ENCODE measurements around the gene CORO1C. TPM values are rescaled to one million over a fixed set of nuclear protein-coding genes. Genes with fewer than 3 reads are reported as not detected.
A peak's percentile ranks its signal among the peaks of the same experiment; 100 is the strongest.

The CORO1C gene
- total RNA-seq, 2 donors from 2014 or later, result 35.6 to 38.3 TPM

- Mint-ChIP-seq H3K9me3 (no peaks in the 10 kb centered on the region), H3K4me1 (ENCODE audit: low read depth) (no peaks in the 10 kb centered on the region), H3K27ac (no peak overlapping the region), H3K27me3 (ENCODE audit: low read depth) (peaks cover 2% of the 10 kb centered on the region), H3K36me3 (ENCODE audit: insufficient read depth in 2 of 2) (no peaks in the 10 kb centered on the region), H3K4me3 (no peak overlapping the region)
- ATAC-seq (replicated peaks in 1 of 2), result no peak
- DNase-seq, result no peak
These were observed 19.0 kb downstream of the CORO1C start for GRCh38 chr12:108712165-108712924.

- Mint-ChIP-seq H3K27ac (no peak overlapping the region), H3K4me3 (no peak overlapping the region), H3K27me3 (ENCODE audit: low read depth) (peaks cover 6% of the 10 kb centered on the region), H3K9me3 (no peaks in the 10 kb centered on the region), H3K36me3 (ENCODE audit: insufficient read depth in 2 of 2) (no peaks in the 10 kb centered on the region), H3K4me1 (ENCODE audit: low read depth) (no peaks in the 10 kb centered on the region)
- no peak for ATAC-seq (replicated peaks in 1 of 2)
- DNase-seq, result no peak
These were observed 19.7 kb downstream of the CORO1C start for GRCh38 chr12:108711489-108712164.

- Mint-ChIP-seq H3K36me3 (ENCODE audit: insufficient read depth in 2 of 2) (peaks cover 2 to 3% of the 10 kb centered on the region in 2 donors), H3K4me3 (no peak overlapping the region), H3K4me1 (ENCODE audit: low read depth) (no peaks in the 10 kb centered on the region), H3K27me3 (ENCODE audit: low read depth) (peaks cover 6% of the 10 kb centered on the region), H3K9me3 (no peaks in the 10 kb centered on the region), H3K27ac (no peak overlapping the region)
- DNase-seq (no peak), ATAC-seq (replicated peaks in 1 of 2) (no peak)
These were observed 21.6 kb downstream of the CORO1C start for GRCh38 chr12:108709697-108710096.

- ATAC-seq (replicated peaks in 1 of 2), result no peak
- DNase-seq, result no peak
- Mint-ChIP-seq H3K4me3 (no peak overlapping the region), H3K27me3 (ENCODE audit: low read depth) (peaks cover 6% of the 10 kb centered on the region), H3K4me1 (ENCODE audit: low read depth) (peaks cover 19% of the 10 kb centered on the region), H3K27ac (no peak overlapping the region), H3K9me3 (no peaks in the 10 kb centered on the region), H3K36me3 (ENCODE audit: insufficient read depth in 2 of 2) (peaks cover 3 to 6% of the 10 kb centered on the region in 2 donors)
These were observed 26.8 kb downstream of the CORO1C start for GRCh38 chr12:108704527-108704926.

- Mint-ChIP-seq H3K9me3 (no peaks in the 10 kb centered on the region), H3K27ac (no peak overlapping the region)
- ATAC-seq (replicated peaks in 1 of 2), result peak in 1 of 2 donors; percentile 37
These were observed 28.6 kb downstream of the CORO1C start for GRCh38 chr12:108702595-108703320.

GRCh38 chr12:108701779-108702441, 29.4 kb downstream of the CORO1C start:
- Mint-ChIP-seq H3K27ac (no peak overlapping the region), H3K27me3 (ENCODE audit: low read depth) (no peaks in the 10 kb centered on the region), H3K9me3 (no peaks in the 10 kb centered on the region), H3K36me3 (ENCODE audit: insufficient read depth in 2 of 2) (peaks cover 3 to 9% of the 10 kb centered on the region in 2 donors), H3K4me3 (no peak overlapping the region), H3K4me1 (ENCODE audit: low read depth) (peaks cover 26% of the 10 kb centered on the region)
- peak; percentile 97 to 99 for ATAC-seq (replicated peaks in 1 of 2)
- peak; percentile 23 to 38 for DNase-seq

More at GRCh38 chr12:108702595-108703320, 28.6 kb downstream of the CORO1C start:
- DNase-seq, result no peak
- Mint-ChIP-seq H3K27me3 (ENCODE audit: low read depth) (peaks cover 6% of the 10 kb centered on the region), H3K36me3 (ENCODE audit: insufficient read depth in 2 of 2) (peaks cover 3 to 9% of the 10 kb centered on the region in 2 donors), H3K4me3 (no peak overlapping the region), H3K4me1 (ENCODE audit: low read depth) (peaks cover 22% of the 10 kb centered on the region)

- Mint-ChIP-seq H3K27ac (no peak overlapping the region), H3K36me3 (ENCODE audit: insufficient read depth in 2 of 2) (peaks cover 3 to 9% of the 10 kb centered on the region in 2 donors)
These were observed 30.3 kb downstream of the CORO1C start for GRCh38 chr12:108700833-108701541.

GRCh38 chr12:108699955-108700563, 31.3 kb downstream of the CORO1C start:
- Mint-ChIP-seq H3K4me1 (ENCODE audit: low read depth) (peaks cover 44% of the 10 kb centered on the region), H3K27ac (no peak overlapping the region), H3K27me3 (ENCODE audit: low read depth) (no peaks in the 10 kb centered on the region), H3K36me3 (ENCODE audit: insufficient read depth in 2 of 2) (peaks cover 2 to 10% of the 10 kb centered on the region in 2 donors), H3K9me3 (peaks cover 0 to 2% of the 10 kb centered on the region in 2 donors), H3K4me3 (no peak overlapping the region)
- DNase-seq (no peak), ATAC-seq (replicated peaks in 1 of 2) (no peak)

More at GRCh38 chr12:108700833-108701541, 30.3 kb downstream of the CORO1C start:
- Mint-ChIP-seq H3K9me3 (no peaks in the 10 kb centered on the region), H3K27me3 (ENCODE audit: low read depth) (no peaks in the 10 kb centered on the region), H3K4me3 (no peak overlapping the region), H3K4me1 (ENCODE audit: low read depth) (peaks cover 35% of the 10 kb centered on the region)
- no peak for DNase-seq
- no peak for ATAC-seq (replicated peaks in 1 of 2)

- peaks cover 2 to 11% of the 10 kb centered on the region in 2 donors for H3K36me3 Mint-ChIP-seq (ENCODE audit: insufficient read depth in 2 of 2)
- no peak overlapping the region for H3K27ac Mint-ChIP-seq
- peaks cover 0 to 3% of the 10 kb centered on the region in 2 donors for H3K9me3 Mint-ChIP-seq
- ATAC-seq (replicated peaks in 1 of 2) (no peak), DNase-seq (no peak)
- no peaks in the 10 kb centered on the region for H3K27me3 Mint-ChIP-seq (ENCODE audit: low read depth)
- peaks cover 62% of the 10 kb centered on the region for H3K4me1 Mint-ChIP-seq (ENCODE audit: low read depth)
- no peak overlapping the region for H3K4me3 Mint-ChIP-seq
These were observed 33.4 kb downstream of the CORO1C start for GRCh38 chr12:108697905-108698304.

- DNase-seq (no peak), ATAC-seq (replicated peaks in 1 of 2) (no peak)
- Mint-ChIP-seq H3K9me3 (peaks cover 0 to 3% of the 10 kb centered on the region in 2 donors), H3K36me3 (ENCODE audit: insufficient read depth in 2 of 2) (peaks cover 2 to 11% of the 10 kb centered on the region in 2 donors), H3K27me3 (ENCODE audit: low read depth) (no peaks in the 10 kb centered on the region), H3K4me3 (peak overlapping the region in 1 of 2 donors; percentile 21), H3K4me1 (ENCODE audit: low read depth) (peaks cover 63% of the 10 kb centered on the region), H3K27ac (no peak overlapping the region)
These were observed 34.4 kb downstream of the CORO1C start for GRCh38 chr12:108696996-108697290.

- peaks cover 2 to 11% of the 10 kb centered on the region in 2 donors for H3K36me3 Mint-ChIP-seq (ENCODE audit: insufficient read depth in 2 of 2)
- ATAC-seq (replicated peaks in 1 of 2) (peak; percentile 80 to 82), DNase-seq (peak; percentile 39 to 55)
- H3K4me3 Mint-ChIP-seq, result peak overlapping the region; percentile 21 to 29
- no peaks in the 10 kb centered on the region for H3K27me3 Mint-ChIP-seq (ENCODE audit: low read depth)
- peaks cover 64% of the 10 kb centered on the region for H3K4me1 Mint-ChIP-seq (ENCODE audit: low read depth)
- H3K27ac Mint-ChIP-seq, result no peak overlapping the region
- peaks cover 0 to 3% of the 10 kb centered on the region in 2 donors for H3K9me3 Mint-ChIP-seq
These were observed 35.0 kb downstream of the CORO1C start for GRCh38 chr12:108696111-108696995.
